T-helper 1 cell (primary cell): ENCODE measurements around the gene WDR38.
"Not testable (repeated sequence)": the region's sequence is repeated elsewhere in the genome, so short reads cannot be mapped to it uniquely, and the experiment has no call there.

Source experiments
- DNase-seq, 5 donors: peaks; one replicate each; pipeline ENCODE4 v3.0.0-alpha.2; 2012 to 2020

The WDR38 gene

DNA sequence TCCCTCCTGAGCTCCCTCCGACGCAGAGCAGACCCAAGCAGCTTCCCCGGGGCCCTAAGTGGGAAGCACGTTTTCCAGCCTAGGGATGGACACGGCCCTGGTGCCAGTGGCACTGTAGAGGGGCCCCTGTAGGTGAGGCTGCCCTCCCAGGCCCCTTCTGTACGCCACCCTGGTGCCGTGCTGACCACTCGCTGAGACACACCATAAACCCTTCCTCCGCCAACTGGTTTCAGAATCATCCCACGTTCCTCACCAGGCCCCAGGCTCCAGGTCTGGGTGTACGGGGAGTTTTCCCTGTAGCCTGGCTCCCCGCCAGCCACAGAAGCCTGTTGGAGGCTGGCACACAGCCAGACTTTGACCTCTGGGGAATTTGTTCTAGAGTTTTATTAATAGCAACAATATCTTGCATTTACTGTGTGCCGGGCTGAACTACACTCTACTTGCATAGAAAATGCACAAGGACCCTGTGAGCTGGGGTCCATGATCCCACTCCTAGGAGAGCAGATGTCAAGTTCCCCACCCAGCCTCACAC lies 18.2 kb upstream of the WDR38 start:
- DNase-seq = no peak

DNA sequence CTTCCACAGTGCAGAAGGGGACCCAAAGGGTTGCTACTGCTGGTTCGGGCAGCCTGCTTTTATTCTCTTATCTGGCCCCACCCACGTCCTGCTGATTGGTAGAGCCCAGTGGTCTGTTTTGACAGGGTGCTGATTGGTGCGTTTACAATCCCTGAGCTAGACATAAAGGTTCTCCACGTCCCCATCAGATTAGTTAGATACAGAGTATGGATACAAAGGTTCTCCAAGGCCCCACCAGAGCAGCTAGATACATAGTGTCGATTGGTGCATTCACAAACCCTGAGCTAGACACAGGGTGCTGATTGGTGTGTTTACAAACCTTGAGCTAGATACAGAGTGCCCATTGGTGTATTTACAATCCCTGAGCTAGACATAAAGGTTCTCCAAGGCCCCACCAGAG lies 15.1 kb upstream of the WDR38 start:
- not testable (repeated sequence) for DNase-seq

DNA sequence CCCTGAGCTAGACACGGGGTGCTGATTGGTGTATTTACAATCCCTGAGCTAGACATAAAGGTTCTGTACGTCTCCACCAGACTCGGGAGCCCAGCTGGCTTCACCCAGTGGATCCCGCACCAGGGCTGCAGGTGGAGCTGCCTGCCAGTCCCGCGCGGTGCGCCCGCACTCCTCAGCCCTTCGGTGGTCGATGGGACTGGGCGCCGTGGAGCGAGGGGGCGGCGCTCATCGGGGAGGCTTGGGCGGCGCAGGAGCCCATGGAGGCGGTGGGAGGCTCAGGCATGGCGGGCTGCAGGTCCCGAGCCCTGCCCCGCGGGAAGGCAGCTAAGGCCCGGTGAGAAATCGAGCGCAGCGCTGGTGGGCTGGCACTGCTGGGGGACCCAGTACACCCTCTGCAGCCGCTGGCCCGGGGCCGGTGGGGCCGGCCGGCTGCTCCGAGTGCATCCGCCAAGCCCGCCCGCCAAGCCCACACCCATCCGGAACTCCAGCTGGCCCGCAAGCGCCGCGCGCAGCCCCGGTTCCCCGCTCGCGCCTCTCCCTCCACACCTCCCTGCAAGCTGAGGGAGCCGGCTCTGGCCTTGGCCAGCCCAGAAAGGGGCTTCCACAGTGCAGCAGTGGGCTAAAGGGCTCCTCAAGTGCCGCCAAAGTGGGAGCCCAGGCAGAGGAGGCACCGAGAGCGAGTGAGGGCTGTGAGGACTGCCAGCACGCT lies 14.5 kb upstream of the WDR38 start:
- DNase-seq = not testable (repeated sequence)

DNA sequence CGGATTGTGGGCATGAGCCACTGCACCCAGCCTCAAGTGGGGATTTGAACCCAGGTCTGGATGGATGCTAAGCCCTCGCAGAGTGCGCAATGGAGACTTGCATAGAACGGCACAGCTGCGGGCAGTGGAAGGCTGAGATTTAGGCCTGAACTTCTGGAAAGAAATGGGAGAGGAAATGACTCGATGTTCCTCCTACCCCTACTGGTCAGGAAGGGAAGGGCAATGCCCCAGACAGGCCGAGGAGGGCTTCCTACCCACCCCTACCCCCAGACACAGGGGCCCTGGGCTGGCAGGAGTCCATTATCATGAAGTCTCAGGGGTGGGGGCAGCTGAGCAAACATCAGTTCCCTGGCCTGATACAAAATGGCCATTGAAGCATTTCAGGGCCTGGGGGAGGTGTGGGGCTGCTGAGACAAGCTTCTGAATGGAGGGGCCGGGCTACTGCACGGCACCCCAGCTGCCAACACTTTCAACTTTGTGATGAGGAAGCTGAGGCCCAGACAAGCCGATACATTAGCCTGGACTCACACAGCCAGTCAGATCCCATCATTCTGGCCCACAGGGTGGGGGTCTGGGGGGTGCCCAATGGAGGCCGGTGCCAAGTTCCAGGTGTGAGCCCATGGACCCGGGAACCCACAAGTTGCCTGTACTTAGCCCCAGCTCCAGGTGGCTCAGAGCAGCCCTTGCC lies 13.5 kb upstream of the WDR38 start:
- no peak for DNase-seq

DNA sequence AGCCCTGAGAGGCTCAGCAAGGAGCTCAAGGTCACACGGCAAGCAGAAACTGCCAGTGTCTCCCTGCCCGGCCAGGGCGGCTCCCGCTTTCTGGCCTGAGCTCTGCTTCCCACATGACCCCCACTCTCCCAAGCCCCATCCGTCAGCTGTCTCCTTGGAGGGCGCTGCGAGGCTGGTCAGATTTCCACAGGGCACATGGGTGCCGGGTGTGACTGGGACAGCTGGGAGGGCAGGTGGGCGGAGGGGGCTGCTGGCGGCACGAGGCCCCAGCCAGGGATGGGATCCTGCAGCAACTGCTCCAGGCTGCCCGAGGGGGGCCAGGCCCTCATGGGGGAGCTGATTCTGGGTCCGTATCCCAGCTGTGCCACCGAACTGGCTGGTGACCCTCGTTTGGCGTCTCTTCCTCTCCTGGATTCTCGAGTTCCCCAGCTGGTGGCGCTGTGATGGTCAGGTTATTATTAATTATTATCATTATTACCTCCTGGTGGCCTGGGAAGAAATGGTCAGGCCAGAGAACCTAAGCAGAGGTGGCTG lies 12.9 kb upstream of the WDR38 start:
- DNase-seq = no peak

DNA sequence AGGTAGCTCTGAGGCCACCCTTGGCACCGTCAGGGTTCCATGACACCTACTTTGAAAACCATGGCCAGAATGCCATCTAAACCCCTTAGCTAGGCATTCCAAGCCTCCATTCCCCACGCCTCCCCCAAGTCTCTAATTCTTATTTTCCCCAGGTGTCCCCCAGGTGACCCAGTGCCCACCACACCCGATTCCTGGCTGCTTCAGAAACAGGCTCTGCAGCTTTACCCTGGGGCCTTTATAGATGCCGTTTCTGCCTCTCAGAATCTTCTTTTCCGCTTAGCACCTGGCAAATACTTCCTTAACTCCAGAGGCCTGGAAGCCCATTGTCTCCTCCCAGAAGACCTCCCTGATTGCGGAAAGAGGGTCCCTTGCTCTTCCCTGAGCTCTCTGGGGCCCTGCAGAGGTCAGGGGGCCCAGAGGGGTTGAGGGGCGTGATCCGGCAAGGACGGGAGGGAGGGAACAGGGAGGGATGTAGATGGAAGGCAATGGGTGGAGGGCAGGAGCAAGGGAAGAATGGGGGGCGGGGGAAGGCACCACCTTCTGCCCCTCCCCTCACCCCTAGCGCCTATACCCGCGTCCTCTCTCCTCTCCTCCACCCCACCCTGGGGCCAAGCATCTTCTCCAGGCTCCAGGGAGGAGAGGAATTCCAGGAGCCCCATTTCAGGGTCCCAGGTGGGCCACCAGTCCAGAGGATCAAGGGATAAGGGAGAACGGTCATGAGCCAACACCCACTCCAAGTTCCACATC lies 12.0 kb upstream of the WDR38 start:
- no peak for DNase-seq

DNA sequence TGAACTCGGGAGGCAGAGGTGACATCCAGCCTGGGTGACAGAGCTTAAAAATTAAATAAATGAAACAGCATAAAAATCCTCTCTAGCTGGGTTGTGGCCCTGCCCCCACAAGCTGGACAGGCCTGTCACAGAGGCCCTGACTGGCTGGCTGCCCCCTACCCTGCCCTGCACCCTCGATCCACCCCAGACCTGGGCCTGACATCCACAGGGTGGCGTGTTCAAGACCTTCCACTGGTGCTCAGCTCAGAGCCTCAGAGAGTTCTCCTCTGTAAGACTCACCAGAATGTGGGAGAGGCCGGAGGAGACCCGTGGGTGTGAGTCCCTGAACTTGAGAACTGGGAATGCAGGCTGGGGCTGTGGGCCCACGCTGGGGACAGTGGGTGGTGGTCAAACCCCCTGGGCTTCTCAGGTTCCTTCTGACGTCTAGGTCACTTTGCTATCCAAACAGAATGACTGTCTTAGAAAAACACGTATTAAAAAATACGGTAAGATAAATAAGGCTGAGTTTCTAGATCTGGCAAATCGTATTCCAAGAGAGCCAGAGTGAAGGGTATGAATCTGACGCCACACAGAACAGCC lies 9.7 kb upstream of the WDR38 start:
- DNase-seq = no peak

DNA sequence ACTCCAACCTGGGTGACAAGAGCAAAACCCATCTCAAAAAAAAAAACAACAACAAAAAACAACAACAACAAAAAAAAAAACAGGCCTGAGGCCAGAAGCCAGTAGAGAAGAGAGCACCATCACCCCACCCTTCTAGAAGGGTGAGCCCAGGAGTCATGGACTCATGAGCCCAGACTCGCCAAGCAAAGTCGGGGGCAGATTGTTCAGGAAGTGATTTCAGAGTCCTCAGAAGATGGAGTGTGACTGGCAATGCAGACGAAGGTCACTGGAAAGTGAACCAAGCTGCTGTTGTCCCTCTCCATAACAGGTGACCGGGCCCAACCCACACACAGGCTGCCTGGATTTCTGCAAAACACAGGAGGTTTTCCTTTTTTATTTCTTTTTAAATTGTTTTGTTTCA lies 9.0 kb upstream of the WDR38 start:
- DNase-seq = no peak

DNA sequence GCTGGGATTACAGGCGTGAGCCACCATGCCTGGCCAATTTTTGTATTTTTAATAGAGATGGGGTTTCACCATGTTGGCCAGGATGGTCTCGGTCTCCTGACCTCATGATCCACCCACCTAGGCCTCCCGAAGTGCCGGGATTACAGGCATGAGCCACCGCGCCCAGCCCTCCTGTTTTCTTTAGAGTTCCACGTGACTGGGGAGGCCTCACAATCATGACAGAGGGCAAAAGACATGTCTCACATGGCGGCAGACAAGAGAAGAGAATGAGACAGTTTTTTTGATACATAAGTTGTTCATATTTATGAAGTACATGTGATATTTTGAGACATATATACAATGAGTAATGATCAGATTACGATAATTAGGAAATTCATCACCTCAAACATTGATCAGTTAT lies 6.8 kb upstream of the WDR38 start:
- DNase-seq = not testable (repeated sequence)

DNA sequence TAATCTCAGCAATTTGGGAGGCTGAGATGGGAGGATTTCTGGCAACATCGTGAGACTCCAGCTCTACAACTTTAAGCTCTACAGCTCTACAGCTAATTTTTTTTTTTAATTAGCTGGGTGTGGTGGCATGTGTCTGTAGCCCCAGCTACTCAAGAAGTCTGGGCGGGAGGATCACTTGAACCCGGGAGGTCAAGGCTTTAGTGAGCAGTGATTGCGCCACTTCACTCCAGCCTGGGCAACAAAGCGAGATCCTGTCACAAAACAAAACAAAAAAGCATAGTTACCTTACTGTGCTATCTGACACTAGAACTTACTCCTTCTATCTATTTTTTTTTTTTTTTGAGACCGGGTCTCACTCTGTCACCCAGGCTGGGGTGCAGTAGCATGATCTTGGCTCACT lies 6.3 kb upstream of the WDR38 start:
- DNase-seq = no peak

DNA sequence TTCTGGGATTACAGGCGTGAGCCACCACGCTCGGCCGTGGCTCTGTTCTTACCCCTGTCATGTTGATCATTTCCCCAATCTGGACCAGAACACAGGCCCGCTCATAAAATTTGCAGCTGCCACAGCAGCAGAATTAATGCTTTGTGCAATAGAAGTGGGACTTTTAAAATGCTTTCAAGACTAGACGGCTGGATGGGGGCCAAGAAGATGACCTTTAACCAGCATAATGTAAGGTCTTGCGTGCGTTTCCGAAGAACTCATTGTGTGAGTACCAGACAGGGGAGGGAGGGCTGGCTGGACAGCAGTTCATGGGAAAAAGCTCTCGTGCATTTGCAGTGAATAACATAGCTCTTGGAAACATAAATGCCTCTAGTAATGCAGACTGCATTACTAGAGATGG lies 3.5 kb upstream of the WDR38 start:
- no peak for DNase-seq

DNA sequence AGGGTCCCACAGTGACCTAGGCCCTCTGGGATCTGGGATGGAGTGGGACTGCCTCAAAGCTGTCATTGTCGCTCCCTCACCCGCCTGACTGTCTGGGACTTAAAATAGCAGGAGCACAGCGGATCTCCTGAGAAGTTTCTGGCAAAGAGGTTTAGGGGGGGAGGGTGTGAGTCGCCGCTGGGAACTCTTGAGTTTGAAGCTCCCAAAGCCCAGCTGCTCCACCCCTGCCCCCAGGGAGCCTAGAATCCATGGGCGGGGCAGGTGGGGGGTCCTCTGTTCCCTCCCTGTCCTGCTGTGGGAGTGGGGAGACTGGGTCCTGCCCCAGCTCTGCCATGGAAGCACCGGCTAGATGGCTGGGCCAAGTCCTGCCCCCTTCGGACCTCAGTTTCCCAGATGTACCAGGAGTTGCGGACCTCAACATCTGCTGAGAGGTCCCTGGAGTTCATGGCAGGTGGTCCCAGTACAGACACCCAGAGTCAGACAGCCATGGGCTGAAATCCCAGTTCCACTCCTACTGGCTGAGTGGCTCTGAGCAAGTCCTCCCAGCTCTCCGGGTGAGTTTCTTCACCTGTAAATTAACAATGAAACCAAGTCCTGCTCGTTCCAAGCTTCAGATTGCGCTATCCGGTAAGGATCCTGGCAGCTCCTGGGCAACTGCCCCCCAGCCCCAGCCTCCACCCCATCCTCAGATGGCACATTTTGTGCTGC lies 985 bp upstream of the WDR38 start:
- no peak for DNase-seq

DNA sequence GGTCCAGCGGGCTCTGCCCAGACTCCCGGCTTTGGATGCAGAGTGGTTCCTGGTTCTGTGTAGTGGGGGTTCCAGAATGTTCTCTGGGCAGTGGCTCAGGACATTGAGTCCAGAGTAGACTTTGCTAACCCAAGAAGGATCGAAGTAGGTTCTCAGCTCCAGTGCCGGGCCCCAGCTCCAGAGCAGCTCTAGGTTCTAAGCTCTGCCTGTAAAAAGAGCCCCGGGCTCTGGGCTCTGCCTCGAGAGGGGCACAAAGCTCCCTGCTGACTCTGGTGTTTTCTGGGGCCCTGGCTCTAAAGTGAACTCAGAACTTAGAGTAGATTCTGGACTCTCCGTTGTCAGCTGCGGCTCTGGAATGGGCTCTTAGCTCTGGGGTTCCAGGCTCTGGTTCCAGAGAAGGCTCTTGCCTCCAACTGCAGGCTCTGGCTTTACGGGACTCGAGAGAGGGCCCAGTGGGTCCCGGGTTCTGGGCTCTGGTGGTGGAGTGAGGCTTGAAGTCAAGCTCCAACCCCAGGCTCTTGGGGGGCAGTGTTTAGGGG lies 414 bp downstream of the WDR38 start:
- no peak for DNase-seq

DNA sequence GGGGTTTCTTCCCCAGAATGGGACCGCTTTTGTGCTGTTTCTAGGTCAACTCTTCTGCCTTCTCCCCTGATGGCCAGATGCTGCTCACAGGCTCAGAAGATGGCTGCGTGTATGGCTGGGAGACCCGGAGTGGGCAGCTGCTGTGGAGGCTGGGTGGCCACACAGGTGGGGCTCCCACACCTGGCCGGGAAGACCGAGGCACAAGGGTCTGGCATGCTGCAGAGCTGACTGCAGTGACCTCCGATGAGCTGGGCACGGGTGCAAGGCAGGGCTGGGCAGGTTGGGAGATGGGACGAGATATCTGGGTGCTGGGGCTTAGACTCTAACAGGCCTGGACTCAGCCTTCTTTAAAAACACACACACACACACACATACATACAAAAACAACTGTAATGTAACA lies 901 bp downstream of the WDR38 start:
- DNase-seq = no peak

DNA sequence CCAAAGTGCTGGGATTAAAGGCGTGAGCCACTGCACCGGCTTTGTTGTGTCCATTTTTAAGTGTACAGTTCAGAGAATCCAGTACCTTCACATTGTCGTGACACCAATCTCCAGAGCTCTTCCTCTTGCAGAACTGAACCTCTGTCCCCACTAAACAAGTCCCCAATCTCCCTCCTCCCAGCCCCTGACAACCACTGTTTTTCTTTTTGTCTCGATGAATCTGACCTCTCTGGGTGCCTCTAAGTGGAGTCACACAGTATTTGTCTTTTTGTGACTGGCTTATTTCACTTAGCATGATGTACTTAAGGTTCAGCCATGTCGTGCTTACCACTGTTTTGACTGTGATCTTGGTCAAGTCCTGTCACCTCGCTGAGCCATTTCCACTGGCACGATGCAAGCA lies 1.6 kb downstream of the WDR38 start:
- no peak for DNase-seq

DNA sequence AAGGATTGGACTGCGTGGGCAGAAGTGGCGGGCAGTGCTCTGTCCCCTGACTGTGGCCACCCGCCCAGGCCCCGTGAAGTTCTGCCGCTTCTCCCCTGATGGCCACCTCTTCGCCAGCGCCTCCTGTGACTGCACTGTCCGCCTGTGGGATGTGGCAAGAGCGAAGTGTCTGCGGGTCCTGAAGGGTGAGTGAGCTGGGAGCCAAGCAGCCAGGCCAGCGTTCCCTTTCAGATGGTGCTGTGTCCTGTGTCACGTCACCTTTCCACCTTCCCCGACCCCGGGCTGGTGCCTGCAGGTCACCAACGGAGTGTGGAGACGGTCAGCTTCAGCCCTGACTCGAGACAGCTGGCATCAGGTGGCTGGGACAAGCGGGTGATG lies 2.3 kb downstream of the WDR38 start:
- no peak for DNase-seq

DNA sequence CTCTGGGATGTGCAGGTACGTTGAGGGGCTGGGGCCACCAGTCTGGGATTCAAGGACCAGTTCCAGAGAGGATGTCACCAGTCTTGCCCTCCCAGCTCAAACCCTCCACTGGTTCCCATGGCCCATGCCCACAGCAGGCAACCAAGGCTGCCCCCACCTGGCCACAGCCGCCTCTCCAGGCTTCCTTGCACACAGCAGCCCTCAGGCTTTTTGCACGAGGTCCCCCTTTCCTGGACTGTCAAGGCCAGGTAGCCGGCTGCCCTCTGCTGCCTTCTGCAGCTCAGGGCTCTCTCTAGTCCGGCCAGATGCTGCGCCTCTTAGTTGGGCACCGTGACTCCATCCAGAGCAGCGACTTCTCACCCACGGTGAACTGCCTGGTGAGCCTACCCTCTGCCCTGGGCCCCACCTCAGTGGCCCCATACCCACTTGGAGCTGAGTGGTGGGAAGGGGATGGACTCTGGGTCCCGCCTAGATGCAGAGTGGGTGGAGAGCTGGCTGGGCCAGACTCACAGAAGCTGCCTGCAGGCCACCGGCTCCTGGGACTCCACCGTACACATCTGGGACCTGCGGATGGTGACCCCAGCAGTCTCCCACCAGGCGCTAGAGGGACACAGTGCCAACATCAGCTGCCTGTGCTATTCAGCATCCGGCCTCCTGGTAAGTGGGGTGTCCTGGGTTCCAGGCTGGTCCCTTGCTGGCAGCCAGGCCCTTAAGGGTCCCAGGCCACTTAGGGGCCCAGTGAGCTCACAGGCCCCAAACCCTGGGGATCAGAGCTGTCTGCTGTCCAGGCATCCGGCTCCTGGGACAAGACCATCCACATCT lies 2.9 kb downstream of the WDR38 start:
- DNase-seq = no peak

DNA sequence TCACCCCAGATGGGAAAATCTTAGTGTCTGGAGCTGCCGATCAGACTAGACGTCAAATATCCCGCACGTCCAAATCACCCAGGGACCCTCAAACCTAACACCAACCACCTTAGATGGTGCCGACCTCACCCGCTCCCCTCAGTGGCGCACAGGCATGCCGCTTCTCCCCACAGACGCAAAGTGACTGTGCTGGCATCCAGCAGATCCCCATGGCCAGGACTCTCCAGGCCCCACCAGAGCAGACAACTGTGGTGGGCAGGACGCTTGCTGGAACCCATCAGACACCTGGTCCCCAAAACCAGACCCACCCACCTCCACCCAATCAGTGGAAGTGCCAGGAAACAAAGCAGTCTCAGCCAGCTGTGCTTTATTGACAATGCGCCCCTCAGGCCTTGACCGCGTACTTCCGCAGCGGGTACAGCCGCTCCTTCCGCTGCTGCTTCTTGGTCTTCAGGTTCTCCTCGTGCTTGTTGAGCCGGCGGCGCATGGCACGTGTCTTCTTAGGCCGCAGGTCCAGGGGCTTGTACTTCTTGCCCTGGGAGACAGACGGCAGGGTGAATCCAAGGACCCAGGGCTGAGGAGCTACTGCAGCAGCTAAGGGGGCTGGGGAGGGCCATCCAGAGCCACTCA lies 4.4 kb downstream of the WDR38 start:
- DNase-seq = no peak

DNA sequence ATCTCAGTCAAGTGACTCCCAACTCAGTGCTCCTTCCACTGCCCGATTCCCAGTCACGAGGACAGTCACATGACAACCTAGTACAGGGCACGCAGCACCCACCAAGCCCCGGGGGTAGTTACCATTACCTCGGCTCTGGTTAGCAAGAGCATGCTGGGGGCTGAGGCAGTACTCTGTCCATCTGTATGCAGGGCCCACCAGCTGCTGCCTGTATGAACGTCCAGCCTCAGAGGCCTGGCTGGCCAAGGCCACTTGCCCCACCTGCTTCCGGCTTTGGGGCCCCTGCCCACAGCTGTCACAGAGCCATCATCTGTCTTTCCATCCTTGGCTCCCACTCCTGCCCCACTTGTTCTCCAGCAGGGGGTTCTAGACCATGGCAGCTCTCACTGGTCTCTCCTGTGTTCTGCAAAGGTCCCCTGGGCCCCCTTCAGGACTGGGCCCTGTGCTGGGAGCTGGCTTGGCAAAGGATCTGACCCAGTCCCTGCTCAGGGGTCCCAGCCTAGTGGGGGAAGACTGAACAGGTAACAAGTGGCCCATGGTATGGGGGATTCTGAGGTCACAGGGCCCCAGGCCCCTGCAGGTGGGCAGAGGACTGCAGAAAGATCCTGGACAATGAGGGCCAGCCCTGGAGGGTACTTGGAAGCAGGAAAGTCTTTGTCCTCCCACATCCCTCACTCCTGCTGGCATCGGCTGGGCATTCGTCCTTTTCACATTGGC lies 5.2 kb downstream of the WDR38 start:
- DNase-seq = no peak
